HG02678 (cell line): Measurements from ENCODE around the gene CFAP119.

Experiments used
- ATAC-seq: cut with Tn5 transposase; IDR thresholded peaks from one replicate; pipeline ENCODE4 v1.9.1; 2021; ENCODE audit warnings: mild to moderate bottlenecking, moderate library complexity; ENCODE audit not compliant: unreplicated experiment

Gene CFAP119

DNA sequence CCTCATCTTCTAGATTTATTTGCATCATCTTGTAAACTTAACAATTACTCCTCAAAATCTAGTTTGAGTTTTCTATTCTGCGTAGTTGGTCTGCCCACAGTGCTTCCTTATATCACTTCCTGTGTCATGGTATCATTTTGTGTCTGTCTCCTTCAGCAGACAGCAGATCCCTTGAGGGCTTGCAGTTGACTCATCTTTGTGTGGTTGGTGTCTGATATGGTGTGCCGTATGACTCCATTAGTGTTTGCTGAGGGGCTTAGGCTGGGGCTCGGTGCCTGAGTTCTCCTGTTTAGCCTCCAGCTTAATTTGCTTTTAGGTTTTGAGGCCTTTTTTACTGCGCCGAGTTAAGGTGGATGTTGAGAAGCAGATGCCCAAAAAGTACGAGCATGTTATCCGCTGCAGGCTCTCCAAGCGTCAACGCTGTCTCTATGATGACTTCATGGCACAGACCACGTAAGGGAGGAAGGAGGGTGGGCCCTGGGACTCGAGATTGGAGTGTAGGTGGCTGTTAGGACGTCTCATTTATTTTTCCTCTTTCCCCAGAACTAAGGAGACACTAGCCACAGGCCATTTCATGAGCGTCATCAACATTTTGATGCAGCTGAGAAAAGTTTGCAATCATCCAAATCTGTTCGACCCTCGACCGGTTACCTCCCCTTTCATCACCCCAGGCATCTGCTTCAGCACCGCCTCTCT is 46.0 kb downstream of the CFAP119 start:
- no peak for ATAC-seq

DNA sequence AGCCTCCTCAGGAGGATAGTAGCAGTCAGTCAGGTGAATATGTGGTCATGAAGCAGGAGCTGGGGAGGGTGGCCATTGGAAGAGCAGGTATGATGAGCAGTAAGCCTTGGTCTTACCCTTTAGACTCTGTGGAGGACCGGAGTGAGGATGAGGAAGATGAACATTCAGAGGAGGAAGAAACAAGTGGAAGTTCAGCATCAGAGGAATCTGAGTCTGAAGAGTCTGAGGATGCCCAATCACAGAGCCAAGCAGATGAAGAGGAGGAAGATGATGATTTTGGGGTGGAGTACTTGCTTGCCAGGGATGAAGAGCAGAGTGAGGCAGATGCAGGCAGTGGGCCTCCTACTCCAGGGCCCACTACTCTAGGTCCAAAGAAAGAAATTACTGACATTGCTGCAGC is 50.1 kb downstream of the CFAP119 start:
- ATAC-seq, result no peak

DNA sequence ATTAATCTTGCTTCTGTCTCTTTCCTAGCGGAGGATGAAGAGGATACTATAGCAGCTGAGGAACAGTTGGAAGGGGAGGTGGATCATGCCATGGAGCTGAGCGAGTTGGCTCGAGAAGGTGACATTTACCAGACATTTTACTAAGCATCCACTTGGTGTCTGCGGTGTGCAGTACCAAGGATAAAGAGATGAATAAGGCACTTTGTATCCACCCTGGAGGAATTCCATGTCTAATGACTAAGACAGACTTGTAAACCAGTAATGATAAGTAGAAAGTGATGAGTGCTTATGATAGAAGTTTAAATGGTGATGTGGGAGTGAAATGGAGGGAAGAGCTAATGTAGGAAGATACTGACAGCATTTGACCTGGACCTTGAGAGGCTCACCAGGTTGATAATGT is 50.9 kb downstream of the CFAP119 start:
- no peak for ATAC-seq
